ENCODE results near the gene CCDC92B.

CCDC92B gene

DNA sequence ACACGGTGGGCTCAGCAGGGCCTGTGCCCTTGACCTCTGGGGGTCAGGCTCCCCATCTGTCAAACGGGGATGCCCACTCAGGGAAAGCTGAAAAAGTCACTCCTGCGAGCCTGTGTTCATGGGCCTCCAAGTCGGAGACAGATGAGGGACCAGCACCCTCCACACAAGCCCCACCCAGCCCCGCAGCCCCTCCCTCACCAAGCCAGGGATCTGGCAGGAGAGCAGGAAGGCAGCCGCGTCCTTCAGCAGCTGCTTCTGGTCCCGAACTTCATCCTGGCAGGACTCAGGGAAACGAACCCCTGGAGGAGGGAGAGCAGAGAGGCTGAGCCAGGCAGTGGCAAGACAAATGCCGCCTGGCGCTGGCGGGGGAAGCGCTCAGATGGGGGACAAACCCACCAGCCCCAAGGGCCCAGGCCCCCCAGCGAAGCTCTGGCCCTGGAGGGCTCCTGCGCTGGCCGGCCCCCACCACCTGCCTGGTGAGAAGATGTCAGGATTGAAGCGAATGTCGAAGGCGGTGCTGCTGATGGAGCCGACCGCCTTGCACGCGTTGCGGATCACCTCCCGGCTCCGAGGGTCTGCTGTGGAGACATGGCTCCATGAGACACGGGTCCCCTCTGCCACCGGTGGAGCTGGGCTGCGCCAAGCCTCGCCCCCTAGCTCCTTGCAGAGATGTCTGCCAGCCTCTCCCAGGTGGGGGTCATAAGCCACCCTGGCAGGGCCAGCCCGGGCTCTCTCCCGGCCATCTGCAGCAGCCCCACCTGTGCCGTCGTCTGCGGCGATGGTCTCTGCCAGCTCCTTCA, 53.3 kb downstream of the CCDC92B start:
- no peak overlapping the region for H3K27ac ChIP-seq
- TF ChIP-seq ZFX (IDR thresholded peaks at IDR 0.05; ENCODE audit: borderline replicate concordance), result no peak
- TF ChIP-seq, protein P1, sequence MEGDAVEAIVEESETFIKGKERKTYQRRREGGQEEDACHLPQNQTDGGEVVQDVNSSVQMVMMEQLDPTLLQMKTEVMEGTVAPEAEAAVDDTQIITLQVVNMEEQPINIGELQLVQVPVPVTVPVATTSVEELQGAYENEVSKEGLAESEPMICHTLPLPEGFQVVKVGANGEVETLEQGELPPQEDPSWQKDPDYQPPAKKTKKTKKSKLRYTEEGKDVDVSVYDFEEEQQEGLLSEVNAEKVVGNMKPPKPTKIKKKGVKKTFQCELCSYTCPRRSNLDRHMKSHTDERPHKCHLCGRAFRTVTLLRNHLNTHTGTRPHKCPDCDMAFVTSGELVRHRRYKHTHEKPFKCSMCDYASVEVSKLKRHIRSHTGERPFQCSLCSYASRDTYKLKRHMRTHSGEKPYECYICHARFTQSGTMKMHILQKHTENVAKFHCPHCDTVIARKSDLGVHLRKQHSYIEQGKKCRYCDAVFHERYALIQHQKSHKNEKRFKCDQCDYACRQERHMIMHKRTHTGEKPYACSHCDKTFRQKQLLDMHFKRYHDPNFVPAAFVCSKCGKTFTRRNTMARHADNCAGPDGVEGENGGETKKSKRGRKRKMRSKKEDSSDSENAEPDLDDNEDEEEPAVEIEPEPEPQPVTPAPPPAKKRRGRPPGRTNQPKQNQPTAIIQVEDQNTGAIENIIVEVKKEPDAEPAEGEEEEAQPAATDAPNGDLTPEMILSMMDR (IDR thresholded peaks at IDR 0.05), result no peak

GRCh38 chr17:2695243-2695960, 54.0 kb downstream of the CCDC92B start:
- no peak for TF ChIP-seq ZFX (IDR thresholded peaks at IDR 0.05; ENCODE audit: borderline replicate concordance)
- TF ChIP-seq, protein P1 (IDR thresholded peaks at IDR 0.05), result no peak

DNA sequence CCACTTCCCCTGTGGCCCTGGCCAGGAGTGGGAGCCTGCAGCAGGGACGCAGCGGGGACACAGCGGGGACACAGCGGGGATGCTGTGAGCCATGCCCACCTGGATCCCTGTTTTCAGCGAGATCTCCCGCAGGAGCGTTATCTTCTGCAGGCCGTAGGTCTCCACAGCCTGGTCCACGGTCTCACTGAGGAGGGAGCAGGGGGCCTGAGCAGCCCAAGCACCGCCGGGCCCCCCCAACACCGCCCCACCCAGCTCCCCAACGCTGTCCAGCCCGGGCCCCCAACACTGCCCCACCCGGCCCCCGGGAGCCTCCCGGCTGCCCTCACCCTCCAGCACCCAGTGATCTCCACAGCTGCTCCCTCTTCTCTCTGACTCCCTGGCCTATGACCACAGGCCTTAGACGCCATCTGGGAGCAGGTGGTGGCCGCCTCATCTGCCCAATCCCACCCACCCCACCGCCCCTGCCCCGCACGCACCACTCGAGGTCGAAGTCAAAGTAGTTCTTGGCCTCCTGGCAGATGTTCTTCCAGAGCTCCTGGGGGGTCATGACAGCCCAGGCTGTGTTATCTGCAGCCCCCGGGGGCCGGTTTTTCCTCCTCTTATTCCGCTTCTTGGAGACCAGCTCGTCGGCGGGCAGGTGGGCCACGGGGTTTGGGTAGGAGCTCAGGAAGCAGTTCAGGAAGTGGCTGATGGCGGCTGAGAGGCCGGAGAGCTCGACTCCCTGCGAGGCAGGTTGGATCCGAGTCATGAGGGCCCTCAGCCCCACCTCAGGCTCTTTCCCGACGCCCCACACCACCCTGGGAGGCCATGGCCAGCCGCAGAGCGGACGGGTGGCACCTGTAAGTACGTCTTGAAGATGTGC, 54.8 kb downstream of the CCDC92B start:
- no peak overlapping the region for H3K27ac ChIP-seq
- no peak for TF ChIP-seq ZFX (IDR thresholded peaks at IDR 0.05; ENCODE audit: borderline replicate concordance)
- TF ChIP-seq, protein P1 (IDR thresholded peaks at IDR 0.05), result no peak

More at GRCh38 chr17:2695243-2695960, 54.0 kb downstream of the CCDC92B start:
- no peak overlapping the region for H3K27ac ChIP-seq

- no peak for TF ChIP-seq ZFX (IDR thresholded peaks at IDR 0.05; ENCODE audit: borderline replicate concordance)
- TF ChIP-seq, protein P1 (IDR thresholded peaks at IDR 0.05), result no peak
- no peak overlapping the region for H3K27ac ChIP-seq
Observed at GRCh38 chr17:2693561-2694380, 55.7 kb downstream of the CCDC92B start.

DNA sequence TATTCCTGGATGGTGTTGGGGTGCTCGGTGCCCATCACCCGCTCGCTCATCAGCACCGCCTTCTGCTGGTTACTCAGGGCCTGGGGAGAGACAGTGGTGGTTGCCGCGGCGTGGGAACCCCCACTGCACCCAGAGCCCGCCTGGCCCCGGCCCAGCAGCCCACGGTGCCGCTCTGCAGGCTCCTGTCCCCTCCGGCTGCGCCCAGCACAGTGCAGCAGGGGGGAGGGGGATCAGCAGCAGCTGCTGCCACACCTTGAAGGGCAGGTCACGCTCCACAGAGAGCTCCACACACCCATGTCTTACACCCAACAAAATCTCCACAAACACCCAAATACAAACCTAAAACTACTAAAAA, 56.7 kb downstream of the CCDC92B start:
- TF ChIP-seq ZFX (IDR thresholded peaks at IDR 0.05; ENCODE audit: borderline replicate concordance), result no peak
- TF ChIP-seq, protein P1 (IDR thresholded peaks at IDR 0.05), result no peak
- H3K27ac ChIP-seq, result no peak overlapping the region

GRCh38 chr17:2691965-2692780, 57.3 kb downstream of the CCDC92B start:
- no peak for TF ChIP-seq ZFX (IDR thresholded peaks at IDR 0.05; ENCODE audit: borderline replicate concordance)
- TF ChIP-seq, protein P1 (IDR thresholded peaks at IDR 0.05), result no peak
- no peak overlapping the region for H3K27ac ChIP-seq

Measured in 22Rv1 (cell line).